ENCODE data around the gene MINK1.

DNA sequence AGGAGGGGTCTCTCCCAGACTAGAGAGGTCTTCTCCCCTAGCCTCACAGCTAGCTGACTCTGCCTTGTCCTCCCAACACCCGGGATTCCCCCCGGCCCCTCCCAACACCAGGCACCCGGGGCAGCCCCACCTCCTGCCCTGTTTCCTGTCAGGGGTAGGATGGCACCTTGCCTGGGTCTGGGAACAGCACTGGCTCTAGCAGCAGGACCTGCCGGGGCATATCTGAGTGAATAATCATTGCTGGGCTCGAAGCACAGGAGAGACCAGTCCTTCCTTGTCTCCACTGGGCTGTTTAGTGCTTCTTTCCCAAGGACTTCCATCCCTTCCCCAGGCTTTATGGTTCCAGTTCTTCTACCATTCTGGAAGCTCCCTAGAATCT is 25.7 kb downstream of the MINK1 start:
- TF ChIP-seq, protein P1, sequence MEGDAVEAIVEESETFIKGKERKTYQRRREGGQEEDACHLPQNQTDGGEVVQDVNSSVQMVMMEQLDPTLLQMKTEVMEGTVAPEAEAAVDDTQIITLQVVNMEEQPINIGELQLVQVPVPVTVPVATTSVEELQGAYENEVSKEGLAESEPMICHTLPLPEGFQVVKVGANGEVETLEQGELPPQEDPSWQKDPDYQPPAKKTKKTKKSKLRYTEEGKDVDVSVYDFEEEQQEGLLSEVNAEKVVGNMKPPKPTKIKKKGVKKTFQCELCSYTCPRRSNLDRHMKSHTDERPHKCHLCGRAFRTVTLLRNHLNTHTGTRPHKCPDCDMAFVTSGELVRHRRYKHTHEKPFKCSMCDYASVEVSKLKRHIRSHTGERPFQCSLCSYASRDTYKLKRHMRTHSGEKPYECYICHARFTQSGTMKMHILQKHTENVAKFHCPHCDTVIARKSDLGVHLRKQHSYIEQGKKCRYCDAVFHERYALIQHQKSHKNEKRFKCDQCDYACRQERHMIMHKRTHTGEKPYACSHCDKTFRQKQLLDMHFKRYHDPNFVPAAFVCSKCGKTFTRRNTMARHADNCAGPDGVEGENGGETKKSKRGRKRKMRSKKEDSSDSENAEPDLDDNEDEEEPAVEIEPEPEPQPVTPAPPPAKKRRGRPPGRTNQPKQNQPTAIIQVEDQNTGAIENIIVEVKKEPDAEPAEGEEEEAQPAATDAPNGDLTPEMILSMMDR (conservative IDR thresholded peaks at IDR 0.05) = no peak
- no peak for TF ChIP-seq EZH2 (IDR thresholded peaks at IDR 0.05; ENCODE audit: low read depth)

All from PC-9 (cell line).